HG03571 (cell line): ENCODE data around the gene LTBP3.
A peak's percentile ranks its signal among the peaks of the same experiment; 100 is the strongest.

Source experiments
- ATAC-seq: cut with Tn5 transposase; IDR thresholded peaks from one replicate; pipeline ENCODE4 v1.9.1; 2021; ENCODE audit not compliant: unreplicated experiment

The LTBP3 gene

GRCh38 chr11:65555693-65556231, 2.4 kb downstream of the LTBP3 start:
- ATAC-seq = no peak

- ATAC-seq = no peak
Observed at GRCh38 chr11:65554842-65555430, 3.2 kb downstream of the LTBP3 start.

GRCh38 chr11:65554057-65554818, 3.9 kb downstream of the LTBP3 start:
- no peak for ATAC-seq

GRCh38 chr11:65553301-65554001, 4.7 kb downstream of the LTBP3 start:
- no peak for ATAC-seq

- no peak for ATAC-seq
Observed at GRCh38 chr11:65552388-65552951, 5.7 kb downstream of the LTBP3 start.

GRCh38 chr11:65551572-65552387, 6.4 kb downstream of the LTBP3 start:
- no peak for ATAC-seq

- ATAC-seq = no peak
Observed at GRCh38 chr11:65549096-65549495, 9.1 kb downstream of the LTBP3 start.

- no peak for ATAC-seq
Observed at GRCh38 chr11:65548395-65548794, 9.8 kb downstream of the LTBP3 start.

- ATAC-seq = no peak
Observed at GRCh38 chr11:65547446-65548125, 10.6 kb downstream of the LTBP3 start.

GRCh38 chr11:65546217-65546958, 11.8 kb downstream of the LTBP3 start:
- peak; percentile 53 for ATAC-seq

GRCh38 chr11:65545853-65546216, 12.3 kb downstream of the LTBP3 start:
- no peak for ATAC-seq

GRCh38 chr11:65542738-65543390, 15.3 kb downstream of the LTBP3 start:
- ATAC-seq = no peak

GRCh38 chr11:65541093-65541982, 16.8 kb downstream of the LTBP3 start:
- ATAC-seq = no peak

GRCh38 chr11:65540290-65541092, 17.7 kb downstream of the LTBP3 start:
- peak; percentile 51 for ATAC-seq

GRCh38 chr11:65539744-65540289, 18.3 kb downstream of the LTBP3 start:
- peak; percentile 44 for ATAC-seq

GRCh38 chr11:65538915-65539743, 19.0 kb downstream of the LTBP3 start:
- ATAC-seq = no peak
